SJSA1 (cell line): Measurements from ENCODE around the gene ST6GALNAC6. TPM values are rescaled to one million over a fixed set of nuclear protein-coding genes. Genes with fewer than 3 reads are reported as not detected.

Experiments
- DNase-seq, 2 experiments: peaks; one replicate each; pipeline ENCODE4 v3.0.0-alpha.2; 2015 to 2020; ENCODE audit warnings: low spot score in 2 of 2, low read depth in 1 of 2
- H3K27ac ChIP-seq: fragments of 250-450 bp; sonication (Bioruptor Pico); 2 replicates; pipeline ENCODE4 v1.5.1; 2020; ENCODE audit warnings: mild to moderate bottlenecking, moderate library complexity
- H3K27me3 ChIP-seq: fragments of 250-450 bp; sonication (Bioruptor Pico); replicated peaks from 2 replicates; pipeline ENCODE4 v1.5.1; 2020; ENCODE audit warnings: mild to moderate bottlenecking, moderate library complexity
- H3K36me3 ChIP-seq: fragments of 250-450 bp; sonication (Bioruptor Pico); 2 replicates; pipeline ENCODE4 v1.5.1; 2020; ENCODE audit warnings: mild to moderate bottlenecking
- H3K4me1 ChIP-seq: fragments of 250-450 bp; sonication (Bioruptor Pico); replicated peaks from 2 replicates; pipeline ENCODE4 v1.6.1; 2021; ENCODE audit warnings: mild to moderate bottlenecking
- H3K4me3 ChIP-seq: fragments of 250-450 bp; sonication (Bioruptor Pico); 2 replicates; pipeline ENCODE4 v1.5.1; 2020; ENCODE audit warnings: mild to moderate bottlenecking
- H3K9me3 ChIP-seq: fragments of 250-450 bp; sonication (Bioruptor Pico); replicated peaks from 2 replicates; pipeline ENCODE4 v1.5.1; 2020; ENCODE audit warnings: mild to moderate bottlenecking
- total RNA-seq: library from RNA; depleted of rRNA; stranded (reverse); fragments of >200 nt; shearing (Covaris generic); gene quantifications from 2 replicates; pipeline ENCODE4 v1.2.3, GENCODE V29; 2014; rRNA removed

Gene ST6GALNAC6
- 37.0 and 42.9 TPM in 2 replicates for total RNA-seq

GRCh38 chr9:127899128-127899943, at the start of gene ST6GALNAC6:
Gene ST6GALNAC6, minus strand, starts transcription at chr9:127899603. Its CDS starts 1,622 bp downstream, at chr9:127897981.
- H3K36me3 ChIP-seq: peaks cover 41% of the 10 kb centered on the region
- peaks cover 56% of the 10 kb centered on the region for H3K4me1 ChIP-seq
- no peaks in the 10 kb centered on the region for H3K27me3 ChIP-seq
- H3K9me3 ChIP-seq: no peaks in the 10 kb centered on the region
- H3K4me3 ChIP-seq: peak within 1 kb of the TSS; percentile 83
- DNase-seq: peak; percentile 54 to 66
- H3K27ac ChIP-seq: peak within 1 kb of the TSS; percentile 78

DNA sequence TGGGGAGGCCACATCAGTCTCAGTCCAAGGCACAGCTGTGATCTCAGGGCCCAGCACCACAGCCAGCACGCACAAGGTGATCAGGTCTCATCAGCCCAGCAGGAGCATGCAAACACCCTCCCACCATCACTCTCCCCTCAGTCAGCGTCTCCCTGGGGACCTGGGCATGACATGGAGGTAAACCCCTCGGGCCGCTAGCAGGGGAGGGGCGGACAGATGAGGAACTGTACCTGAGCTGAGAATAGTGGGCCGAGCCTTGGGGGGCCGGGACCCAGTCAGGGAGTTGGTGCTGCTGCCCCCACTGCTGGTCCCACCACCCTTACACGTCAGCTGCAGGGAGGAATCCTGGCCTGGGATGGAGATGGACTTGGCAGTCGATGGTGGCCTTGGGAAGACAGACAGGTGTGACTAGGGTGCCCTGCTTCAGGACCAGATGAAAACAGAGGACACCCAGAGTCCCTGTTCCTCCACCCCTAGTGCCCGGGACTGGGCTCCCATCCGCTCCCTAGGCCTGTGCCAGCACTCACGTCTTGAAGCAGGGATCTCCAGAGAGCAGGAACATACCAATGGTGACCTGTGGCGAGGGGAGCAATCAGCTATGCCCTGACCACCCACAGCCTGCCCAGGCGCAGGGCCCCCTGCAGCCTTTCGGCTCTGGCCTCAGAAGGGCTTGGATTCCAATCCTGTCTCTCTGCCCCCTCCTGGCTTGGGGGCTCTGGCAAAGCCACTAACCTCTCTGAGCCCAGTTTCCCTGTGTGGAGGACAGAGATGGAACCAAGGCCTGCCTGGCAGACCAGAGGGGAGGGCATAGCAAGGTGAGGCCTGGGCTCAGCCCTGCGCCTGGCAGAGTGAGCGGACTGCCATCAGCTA, 48.7 kb upstream of the ST6GALNAC6 start:
- Histone ChIP-seq H3K36me3 (peaks cover 20% of the 10 kb centered on the region), H3K4me3 (no peak overlapping the region), H3K4me1 (no peaks in the 10 kb centered on the region), H3K27ac (no peak overlapping the region), H3K27me3 (no peaks in the 10 kb centered on the region), H3K9me3 (no peaks in the 10 kb centered on the region)
- no peak for DNase-seq

- DNase-seq: no peak
- Histone ChIP-seq H3K4me1 (no peaks in the 10 kb centered on the region), H3K9me3 (no peaks in the 10 kb centered on the region), H3K4me3 (no peak overlapping the region), H3K36me3 (peaks cover 30% of the 10 kb centered on the region), H3K27me3 (no peaks in the 10 kb centered on the region), H3K27ac (no peak overlapping the region)
Measured at GRCh38 chr9:127946728-127947127, 47.3 kb upstream of the ST6GALNAC6 start.

- Histone ChIP-seq H3K4me3 (no peak overlapping the region), H3K27ac (no peak overlapping the region), H3K27me3 (no peaks in the 10 kb centered on the region), H3K4me1 (no peaks in the 10 kb centered on the region), H3K9me3 (no peaks in the 10 kb centered on the region), H3K36me3 (peaks cover 30% of the 10 kb centered on the region)
- no peak for DNase-seq
Measured at GRCh38 chr9:127945942-127946341, 46.5 kb upstream of the ST6GALNAC6 start.

- no peaks in the 10 kb centered on the region for H3K4me1 ChIP-seq
Measured at GRCh38 chr9:127945338-127945737, 45.9 kb upstream of the ST6GALNAC6 start.

DNA sequence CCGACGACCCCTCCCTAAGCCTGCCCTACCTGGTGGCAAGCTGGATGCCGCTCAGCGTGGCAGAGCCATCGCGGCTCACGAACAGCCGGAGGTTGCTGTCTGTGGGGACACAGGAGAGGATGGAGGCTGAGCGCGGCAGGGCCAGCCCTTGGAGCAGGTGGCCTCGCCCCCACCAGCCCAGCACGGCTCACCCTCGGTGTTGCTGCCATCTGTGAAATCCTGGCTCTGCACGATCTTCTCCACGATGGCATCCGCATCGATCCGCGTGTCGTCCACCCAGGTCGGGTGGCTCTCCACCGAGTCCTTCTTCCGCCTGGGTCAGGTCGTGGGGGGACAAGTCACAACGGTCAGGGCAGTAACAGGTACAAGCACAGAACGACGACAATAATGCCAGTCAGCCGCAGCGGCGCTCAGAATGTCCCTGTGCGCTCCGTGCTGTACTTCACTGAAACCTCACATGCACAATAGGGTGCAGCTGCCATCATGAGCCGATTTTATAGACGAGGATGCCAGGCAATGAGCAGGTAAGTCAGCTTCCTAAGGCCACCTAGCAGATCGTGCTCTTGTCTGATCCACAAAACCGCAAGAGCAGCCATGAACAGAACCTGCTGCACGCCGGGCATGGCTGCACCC, 45.3 kb upstream of the ST6GALNAC6 start:
- Histone ChIP-seq H3K27me3 (no peaks in the 10 kb centered on the region), H3K4me3 (no peak overlapping the region), H3K9me3 (no peaks in the 10 kb centered on the region), H3K4me1 (no peaks in the 10 kb centered on the region), H3K36me3 (peaks cover 30% of the 10 kb centered on the region), H3K27ac (no peak overlapping the region)
- DNase-seq: no peak

More at GRCh38 chr9:127945338-127945737, 45.9 kb upstream of the ST6GALNAC6 start:
- Histone ChIP-seq H3K27me3 (no peaks in the 10 kb centered on the region), H3K4me3 (no peak overlapping the region), H3K36me3 (peaks cover 30% of the 10 kb centered on the region), H3K9me3 (no peaks in the 10 kb centered on the region), H3K27ac (no peak overlapping the region)
- DNase-seq: no peak

GRCh38 chr9:127943731-127944144, 44.3 kb upstream of the ST6GALNAC6 start:
- Histone ChIP-seq H3K27me3 (no peaks in the 10 kb centered on the region), H3K4me3 (no peak overlapping the region), H3K4me1 (no peaks in the 10 kb centered on the region), H3K36me3 (peaks cover 30% of the 10 kb centered on the region), H3K9me3 (no peaks in the 10 kb centered on the region), H3K27ac (no peak overlapping the region)
- peak; percentile 57 to 84 for DNase-seq

DNA sequence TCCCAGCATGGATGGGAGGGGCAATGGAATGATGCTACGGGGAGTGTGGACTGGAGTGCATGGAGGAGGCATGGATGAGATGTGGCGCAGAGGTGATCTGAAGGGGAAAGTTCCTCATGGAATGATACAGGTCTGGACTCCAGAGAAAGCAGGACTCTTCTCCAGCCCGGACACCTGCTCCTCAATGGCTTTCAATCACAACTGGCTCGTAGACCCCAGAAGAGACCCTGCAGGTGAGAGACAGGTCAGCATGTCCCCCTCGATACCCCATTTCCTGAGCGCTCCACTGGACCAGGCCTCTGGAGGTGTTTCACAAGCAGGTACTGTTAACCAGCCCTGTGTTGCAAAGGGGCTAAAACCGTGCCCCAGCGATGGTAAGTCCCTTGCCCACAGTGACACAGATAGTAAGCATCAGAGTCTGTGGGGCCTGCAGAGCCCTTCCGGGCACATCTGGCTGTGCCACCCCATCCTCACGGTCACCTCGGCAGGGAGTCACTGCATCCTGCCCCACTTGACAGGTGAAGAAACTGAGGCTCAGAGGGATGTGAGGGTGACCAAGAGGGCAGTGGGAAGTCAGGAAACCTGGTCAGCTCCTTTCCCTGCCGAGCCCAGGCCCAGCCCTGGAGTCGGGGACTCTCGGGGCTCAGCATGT, 43.7 kb upstream of the ST6GALNAC6 start:
- Histone ChIP-seq H3K27me3 (no peaks in the 10 kb centered on the region), H3K9me3 (no peaks in the 10 kb centered on the region), H3K36me3 (peaks cover 30% of the 10 kb centered on the region), H3K4me3 (no peak overlapping the region), H3K27ac (no peak overlapping the region), H3K4me1 (peaks cover 3% of the 10 kb centered on the region)
- no peak for DNase-seq

GRCh38 chr9:127942216-127943010, 43.0 kb upstream of the ST6GALNAC6 start:
- Histone ChIP-seq H3K36me3 (peaks cover 30% of the 10 kb centered on the region), H3K27me3 (no peaks in the 10 kb centered on the region), H3K9me3 (no peaks in the 10 kb centered on the region), H3K27ac (no peak overlapping the region), H3K4me1 (peaks cover 8% of the 10 kb centered on the region), H3K4me3 (no peak overlapping the region)
- peak; percentile 40 to 66 for DNase-seq

DNA sequence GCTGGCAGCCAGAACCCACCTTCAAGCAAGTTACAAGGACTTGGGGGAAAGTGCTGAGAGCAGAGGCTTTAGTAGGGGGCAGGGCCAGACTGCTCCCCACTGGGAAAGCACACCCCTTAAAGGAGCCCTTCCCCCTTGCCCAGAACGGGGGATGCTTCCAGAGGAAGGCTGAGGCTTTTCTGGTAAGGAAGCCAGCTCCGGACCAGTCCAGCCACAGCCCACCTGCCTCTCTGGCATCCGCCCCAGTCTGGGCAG, 42.5 kb upstream of the ST6GALNAC6 start:
- no peak for DNase-seq
- H3K4me1 ChIP-seq: peaks cover 8% of the 10 kb centered on the region
- H3K36me3 ChIP-seq: peaks cover 30% of the 10 kb centered on the region
- H3K27me3 ChIP-seq: no peaks in the 10 kb centered on the region
- no peak overlapping the region for H3K27ac ChIP-seq
- H3K4me3 ChIP-seq: no peak overlapping the region
- H3K9me3 ChIP-seq: no peaks in the 10 kb centered on the region

- Histone ChIP-seq H3K9me3 (no peaks in the 10 kb centered on the region), H3K36me3 (peaks cover 30% of the 10 kb centered on the region), H3K27me3 (no peaks in the 10 kb centered on the region), H3K27ac (no peak overlapping the region), H3K4me3 (no peak overlapping the region), H3K4me1 (peaks cover 14% of the 10 kb centered on the region)
- no peak for DNase-seq
Measured at GRCh38 chr9:127941062-127941960, 41.9 kb upstream of the ST6GALNAC6 start.

DNA sequence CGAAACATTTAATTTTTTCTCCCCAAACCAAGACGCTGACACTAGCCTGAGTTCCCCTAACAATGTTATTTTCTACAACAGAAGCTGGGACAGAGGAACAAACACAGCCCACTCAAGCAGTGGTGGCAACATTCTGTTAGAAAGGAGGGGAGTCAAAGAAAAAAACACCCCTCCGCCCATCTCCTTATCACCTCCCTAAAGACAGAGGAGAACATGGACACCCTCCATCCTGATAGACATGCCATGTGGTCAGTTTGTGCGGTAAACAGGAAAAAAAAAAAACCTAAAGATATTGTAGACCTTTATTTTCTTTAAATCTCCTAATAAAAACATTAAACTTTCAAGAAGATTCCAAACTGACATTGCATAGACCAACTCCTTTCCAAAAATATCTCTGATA, 41.2 kb upstream of the ST6GALNAC6 start:
- Histone ChIP-seq H3K27me3 (no peaks in the 10 kb centered on the region), H3K27ac (no peak overlapping the region), H3K4me1 (peaks cover 20% of the 10 kb centered on the region), H3K4me3 (no peak overlapping the region), H3K9me3 (no peaks in the 10 kb centered on the region), H3K36me3 (peaks cover 37% of the 10 kb centered on the region)
- DNase-seq: no peak
